ENCODE data around the gene PCAT6.

Gene PCAT6

DNA sequence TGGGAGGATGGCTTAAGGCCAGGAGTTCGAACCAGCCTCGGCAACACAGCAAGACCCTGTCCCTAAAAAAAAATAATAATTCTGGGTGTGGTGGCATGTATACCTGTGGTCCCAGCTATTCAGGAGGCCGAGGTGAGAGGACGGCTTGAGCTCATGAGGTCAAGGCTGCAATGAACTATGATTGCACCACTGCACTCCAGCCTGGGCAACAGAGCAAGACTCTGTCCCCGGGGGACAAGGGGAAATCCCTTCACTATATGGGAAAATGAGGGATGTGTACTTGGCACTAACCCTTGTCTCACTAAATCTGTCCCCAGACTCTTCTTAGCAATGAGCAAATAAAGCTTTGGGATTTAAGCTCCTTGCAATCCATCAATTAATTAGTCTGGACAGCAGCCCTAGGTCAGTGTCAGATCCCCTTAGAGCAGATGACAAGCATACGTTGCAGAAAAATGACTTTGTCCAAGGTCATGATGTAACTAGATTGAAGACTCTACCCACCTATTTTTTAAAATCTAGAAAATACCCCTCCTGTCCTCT is 11.9 kb upstream of the PCAT6 start:
- POLR2A ChIA-PET = no interaction called here
- CTCF ChIA-PET = interaction anchor here (0.6 to 1.4 kb wide), 2 partner anchors 10 to 799 kb away, joined by 3 to 4 read pairs; no protein-coding TSS in a partner anchor
- no peak overlapping the region for H3K4me3 ChIP-seq (ENCODE audit: low read depth, low read length)
- DNase-seq (ENCODE audit: low read depth, low spot score) = no peak
- TF ChIP-seq, protein P1, sequence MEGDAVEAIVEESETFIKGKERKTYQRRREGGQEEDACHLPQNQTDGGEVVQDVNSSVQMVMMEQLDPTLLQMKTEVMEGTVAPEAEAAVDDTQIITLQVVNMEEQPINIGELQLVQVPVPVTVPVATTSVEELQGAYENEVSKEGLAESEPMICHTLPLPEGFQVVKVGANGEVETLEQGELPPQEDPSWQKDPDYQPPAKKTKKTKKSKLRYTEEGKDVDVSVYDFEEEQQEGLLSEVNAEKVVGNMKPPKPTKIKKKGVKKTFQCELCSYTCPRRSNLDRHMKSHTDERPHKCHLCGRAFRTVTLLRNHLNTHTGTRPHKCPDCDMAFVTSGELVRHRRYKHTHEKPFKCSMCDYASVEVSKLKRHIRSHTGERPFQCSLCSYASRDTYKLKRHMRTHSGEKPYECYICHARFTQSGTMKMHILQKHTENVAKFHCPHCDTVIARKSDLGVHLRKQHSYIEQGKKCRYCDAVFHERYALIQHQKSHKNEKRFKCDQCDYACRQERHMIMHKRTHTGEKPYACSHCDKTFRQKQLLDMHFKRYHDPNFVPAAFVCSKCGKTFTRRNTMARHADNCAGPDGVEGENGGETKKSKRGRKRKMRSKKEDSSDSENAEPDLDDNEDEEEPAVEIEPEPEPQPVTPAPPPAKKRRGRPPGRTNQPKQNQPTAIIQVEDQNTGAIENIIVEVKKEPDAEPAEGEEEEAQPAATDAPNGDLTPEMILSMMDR (IDR thresholded peaks at IDR 0.05; ENCODE audit: insufficient read depth, low read length, missing control alignments) = no peak

DNA sequence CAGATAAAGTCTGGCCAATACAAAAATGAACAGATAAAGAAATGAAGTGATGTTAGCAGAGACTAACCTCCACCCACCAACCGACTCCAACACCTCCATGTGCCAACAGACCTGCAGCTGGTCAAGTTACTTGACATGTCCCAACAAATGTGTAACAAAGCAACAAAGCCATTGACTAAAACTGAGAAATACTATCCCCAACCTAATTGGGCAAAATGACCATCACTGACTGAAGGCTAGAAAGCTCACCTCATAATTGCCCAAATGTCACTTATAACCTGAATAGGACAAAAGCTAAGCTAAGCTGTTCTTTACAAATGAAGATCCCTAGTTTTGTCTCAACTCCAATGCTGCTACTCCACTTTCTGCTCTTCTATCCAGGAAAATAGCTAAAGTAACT is 10.0 kb upstream of the PCAT6 start:
- H3K4me3 ChIP-seq (ENCODE audit: low read depth, low read length) = no peak overlapping the region
- TF ChIP-seq, protein P1 (IDR thresholded peaks at IDR 0.05; ENCODE audit: insufficient read depth, low read length, missing control alignments) = no peak
- DNase-seq (ENCODE audit: low read depth, low spot score) = no peak
- CTCF ChIA-PET = interaction anchor here (1.3 kb wide), 1 partner anchor 11 kb away, joined by 3 read pairs; no protein-coding TSS in a partner anchor
- POLR2A ChIA-PET = interaction anchor here (1.8 kb wide), 1 partner anchor 10 kb away, joined by 8 read pairs; the partner anchor contains the start of gene PCAT6

DNA sequence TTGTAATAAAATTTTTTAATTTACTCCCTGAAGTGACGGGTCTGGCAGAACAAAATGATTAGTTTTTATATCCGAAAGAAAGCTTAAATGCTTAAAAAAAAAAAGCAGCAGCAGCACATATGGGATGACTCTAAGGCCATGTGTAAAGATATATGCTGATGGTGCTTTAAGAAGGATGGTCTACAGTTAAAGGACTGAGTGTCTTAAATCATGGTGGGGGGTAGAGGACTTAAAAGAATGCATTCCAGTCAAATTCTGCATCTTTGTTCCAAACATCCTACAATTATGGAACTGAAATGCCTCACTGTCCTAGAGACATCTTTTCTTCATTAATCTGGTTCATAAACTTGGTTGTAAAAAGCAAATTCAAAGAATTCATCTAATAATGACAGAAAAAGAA is 9.6 kb upstream of the PCAT6 start:
- TF ChIP-seq, protein P1 (IDR thresholded peaks at IDR 0.05; ENCODE audit: insufficient read depth, low read length, missing control alignments) = no peak
- ChIA-PET POLR2A (interaction anchor here (1.8 kb wide), 1 partner anchor 9 kb away, joined by 8 read pairs; the partner anchor contains the start of gene PCAT6), CTCF (interaction anchor here (1.3 kb wide), 1 partner anchor 12 kb away, joined by 3 read pairs; no protein-coding TSS in a partner anchor)
- DNase-seq (ENCODE audit: low read depth, low spot score) = no peak
- no peak overlapping the region for H3K4me3 ChIP-seq (ENCODE audit: low read depth, low read length)

DNA sequence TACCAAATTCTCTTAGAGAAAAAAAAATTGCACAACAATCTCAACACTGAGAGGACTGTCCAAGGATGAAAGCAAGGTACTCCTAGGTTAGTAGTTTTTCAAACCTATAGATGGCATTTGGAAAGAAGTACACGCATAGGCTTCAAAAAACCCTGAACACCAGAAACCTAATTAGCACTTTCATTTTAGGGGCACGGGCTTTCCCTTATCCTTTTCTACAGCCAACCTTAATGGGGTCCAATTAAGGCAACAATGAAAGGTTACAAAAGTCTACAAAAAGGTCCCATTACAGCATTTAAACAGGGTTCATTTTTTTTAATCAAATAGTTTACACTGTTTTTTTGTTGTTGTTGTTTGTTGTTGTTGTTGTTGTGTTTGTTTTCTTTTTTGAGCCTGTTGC is 8.7 kb upstream of the PCAT6 start:
- CTCF ChIA-PET = no interaction called here
- TF ChIP-seq, protein P1 (IDR thresholded peaks at IDR 0.05; ENCODE audit: insufficient read depth, low read length, missing control alignments) = no peak
- no peak for DNase-seq (ENCODE audit: low read depth, low spot score)
- H3K4me3 ChIP-seq (ENCODE audit: low read depth, low read length) = no peak overlapping the region
- POLR2A ChIA-PET = no interaction called here

DNA sequence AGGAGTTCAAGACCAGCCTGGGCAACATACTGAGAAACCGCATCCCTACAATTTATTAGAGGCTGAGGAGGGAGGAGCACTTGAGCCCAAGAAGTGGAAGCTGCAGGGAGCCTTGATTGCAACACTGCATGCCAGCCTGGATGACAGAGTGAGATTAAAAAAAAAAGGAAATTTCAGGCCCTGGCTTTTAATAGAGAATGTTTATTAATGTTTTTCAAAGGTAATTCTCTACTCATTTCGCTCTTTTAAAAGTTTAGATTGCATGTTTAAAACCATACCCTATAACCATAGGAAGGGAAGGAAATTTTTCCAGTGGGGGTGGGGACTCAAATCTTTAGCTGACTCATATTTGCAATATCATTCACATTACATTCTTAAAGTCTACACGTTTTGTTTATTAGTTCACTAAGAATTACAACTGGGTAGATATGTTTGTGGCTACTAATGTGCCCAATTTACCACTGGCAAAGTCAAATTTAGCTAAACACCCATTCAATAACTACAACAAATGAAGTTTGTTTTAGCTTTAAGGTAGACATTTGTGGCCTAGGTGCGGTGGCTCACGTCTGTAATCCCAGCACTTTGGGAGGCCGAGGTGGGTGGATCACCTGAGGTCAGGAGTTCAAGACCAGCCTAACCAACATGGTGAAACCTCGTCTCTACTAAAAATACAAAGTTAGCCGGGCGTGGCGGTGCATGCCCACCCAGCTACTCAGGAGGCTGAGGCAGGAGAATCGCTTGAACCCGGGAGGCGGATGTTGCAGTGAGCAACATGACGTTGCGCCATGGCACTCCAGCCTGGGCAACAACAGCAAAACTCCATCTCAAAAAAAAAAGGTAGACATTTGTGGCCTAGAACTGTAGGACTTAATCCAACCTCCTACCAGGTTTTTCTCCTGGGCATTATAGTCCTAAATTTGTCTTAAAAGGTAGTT is 7.5 kb upstream of the PCAT6 start:
- DNase-seq (ENCODE audit: low read depth, low spot score) = no peak
- CTCF ChIA-PET = interaction anchor here (1.2 kb wide), 1 partner anchor 12 kb away, joined by 3 read pairs; no protein-coding TSS in a partner anchor
- POLR2A ChIA-PET = interaction anchor here (0.7 kb wide), 1 partner anchor 48 kb away, joined by 4 read pairs; no protein-coding TSS in a partner anchor

More for the DNA sequence above, 7.5 kb upstream of the PCAT6 start:
- TF ChIP-seq, protein P1 (IDR thresholded peaks at IDR 0.05; ENCODE audit: insufficient read depth, low read length, missing control alignments) = no peak
- no peak overlapping the region for H3K4me3 ChIP-seq (ENCODE audit: low read depth, low read length)
